GM19240 (cell line): ENCODE measurements around the gene EFCAB9.
"Not testable (repeated sequence)": the region's sequence is repeated elsewhere in the genome, so short reads cannot be mapped to it uniquely, and the experiment has no call there.

ENCODE experiments used
- DNase-seq: peaks from one replicate; pipeline ENCODE4 v3.0.0; 2011; ENCODE audit warnings: low spot score; ENCODE audit not compliant: insufficient read length

EFCAB9 gene

GRCh38 chr5:172188033-172188892, 5.7 kb upstream of the EFCAB9 start, which contains the start of gene STK10:
STK10 (minus strand) TSS chr5:172188224; CDS start chr5:172188042, 182 bp downstream.
- DNase-seq: peak; percentile 78

GRCh38 chr5:172188893-172189692, 4.9 kb upstream of the EFCAB9 start:
- no peak for DNase-seq

- no peak for DNase-seq
Measured at GRCh38 chr5:172189693-172190296, 4.2 kb upstream of the EFCAB9 start.

GRCh38 chr5:172194985-172195774, 1.2 kb downstream of the EFCAB9 start:
- DNase-seq: no peak

GRCh38 chr5:172197775-172198174, 3.8 kb downstream of the EFCAB9 start:
- not testable (repeated sequence) for DNase-seq

- DNase-seq: no peak
Measured at GRCh38 chr5:172199446-172199845, 5.5 kb downstream of the EFCAB9 start.

- no peak for DNase-seq
Measured at GRCh38 chr5:172200476-172200875, 6.5 kb downstream of the EFCAB9 start.

- not testable (repeated sequence) for DNase-seq
Measured at GRCh38 chr5:172205984-172206383, 12.0 kb downstream of the EFCAB9 start.

GRCh38 chr5:172207511-172207910, 13.5 kb downstream of the EFCAB9 start:
- no peak for DNase-seq

- DNase-seq: no peak
Measured at GRCh38 chr5:172209714-172210113, 15.7 kb downstream of the EFCAB9 start.

- DNase-seq: no peak
Measured at GRCh38 chr5:172211676-172212075, 17.7 kb downstream of the EFCAB9 start.

GRCh38 chr5:172213126-172213525, 19.2 kb downstream of the EFCAB9 start:
- no peak for DNase-seq

GRCh38 chr5:172216345-172216744, 22.4 kb downstream of the EFCAB9 start:
- no peak for DNase-seq

GRCh38 chr5:172219296-172219695, 25.3 kb downstream of the EFCAB9 start:
- DNase-seq: no peak

- DNase-seq: no peak
Measured at GRCh38 chr5:172223901-172224873, 30.2 kb downstream of the EFCAB9 start.

GRCh38 chr5:172224996-172225395, 31.0 kb downstream of the EFCAB9 start:
- no peak for DNase-seq

GRCh38 chr5:172229904-172230303, 35.9 kb downstream of the EFCAB9 start:
- DNase-seq: no peak

GRCh38 chr5:172234031-172234430, 40.1 kb downstream of the EFCAB9 start:
- no peak for DNase-seq

- no peak for DNase-seq
Measured at GRCh38 chr5:172235132-172235780, 41.3 kb downstream of the EFCAB9 start.
